AG08395 (cell line): Measurements from ENCODE around the gene MTA1.

Experiments used
- DNase-seq: peaks from one replicate; pipeline ENCODE4 v3.0.0; 2012; ENCODE audit warnings: mixed read lengths, low spot score

MTA1 gene

DNA sequence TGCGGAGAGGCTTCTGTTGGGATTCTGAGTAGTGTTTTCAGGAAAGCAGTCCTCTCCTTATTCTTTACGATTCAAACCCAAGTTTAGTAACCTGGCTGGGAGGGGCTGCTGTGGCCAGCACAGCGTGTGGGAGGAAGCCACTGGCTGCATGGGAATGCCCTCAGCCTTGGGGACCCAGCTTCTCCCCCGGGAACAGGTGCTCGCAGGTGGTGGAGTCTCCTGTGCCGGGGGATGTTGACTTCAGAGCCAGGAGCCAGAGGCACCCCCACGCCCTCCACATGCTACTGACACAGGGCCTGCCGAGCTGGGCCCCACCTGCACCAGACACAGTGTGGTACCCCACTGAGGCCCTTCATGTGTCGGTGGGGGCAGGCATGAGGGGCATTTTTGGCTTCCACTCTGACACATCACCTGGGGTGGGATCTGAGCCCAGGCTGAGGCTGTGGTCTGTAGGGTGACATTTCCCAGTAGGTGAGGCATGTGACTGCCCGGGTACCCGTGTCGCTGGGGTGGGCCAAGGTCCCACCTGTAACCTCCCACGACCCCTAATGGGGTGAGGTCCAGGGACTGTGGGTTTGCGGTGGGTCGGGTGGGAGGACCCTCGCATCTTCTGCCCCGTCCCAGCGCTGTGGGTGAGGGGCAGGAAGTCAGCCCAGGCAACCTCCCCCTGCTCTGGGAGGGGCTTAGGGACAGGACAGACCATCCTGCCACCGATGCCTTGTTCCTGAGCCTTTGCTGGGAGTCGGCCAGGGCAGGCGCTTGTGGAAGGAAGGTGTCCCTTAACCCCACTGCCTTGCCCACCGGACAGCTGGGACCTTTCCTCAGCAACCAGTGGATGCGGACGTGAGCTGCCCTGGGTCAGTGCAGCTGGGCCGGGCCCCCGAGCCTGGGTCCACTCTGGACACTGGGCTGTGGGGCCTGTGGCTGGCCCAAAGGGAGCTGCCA lies 26.5 kb downstream of the MTA1 start:
- no peak for DNase-seq

DNA sequence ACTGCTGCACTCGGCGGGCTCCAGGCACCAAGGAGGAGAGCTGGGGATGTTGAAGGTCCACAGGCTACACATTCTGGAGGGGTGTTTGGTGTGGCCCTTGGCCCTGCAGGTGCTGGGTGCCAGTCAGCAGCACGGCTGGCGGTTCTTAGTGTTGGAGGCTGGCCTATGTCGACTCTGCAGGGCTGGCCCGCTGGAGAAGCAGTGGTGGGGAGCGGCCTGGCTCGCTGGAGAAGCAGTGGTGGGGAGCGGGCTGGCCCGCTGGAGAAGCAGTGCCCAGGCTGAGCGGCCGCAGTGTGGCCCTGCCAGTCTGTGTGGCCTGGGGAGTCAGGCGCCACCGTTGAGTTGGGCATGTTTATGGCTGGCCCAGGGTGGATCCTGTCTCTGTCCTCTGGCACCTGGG lies 27.3 kb downstream of the MTA1 start:
- DNase-seq, result no peak

DNA sequence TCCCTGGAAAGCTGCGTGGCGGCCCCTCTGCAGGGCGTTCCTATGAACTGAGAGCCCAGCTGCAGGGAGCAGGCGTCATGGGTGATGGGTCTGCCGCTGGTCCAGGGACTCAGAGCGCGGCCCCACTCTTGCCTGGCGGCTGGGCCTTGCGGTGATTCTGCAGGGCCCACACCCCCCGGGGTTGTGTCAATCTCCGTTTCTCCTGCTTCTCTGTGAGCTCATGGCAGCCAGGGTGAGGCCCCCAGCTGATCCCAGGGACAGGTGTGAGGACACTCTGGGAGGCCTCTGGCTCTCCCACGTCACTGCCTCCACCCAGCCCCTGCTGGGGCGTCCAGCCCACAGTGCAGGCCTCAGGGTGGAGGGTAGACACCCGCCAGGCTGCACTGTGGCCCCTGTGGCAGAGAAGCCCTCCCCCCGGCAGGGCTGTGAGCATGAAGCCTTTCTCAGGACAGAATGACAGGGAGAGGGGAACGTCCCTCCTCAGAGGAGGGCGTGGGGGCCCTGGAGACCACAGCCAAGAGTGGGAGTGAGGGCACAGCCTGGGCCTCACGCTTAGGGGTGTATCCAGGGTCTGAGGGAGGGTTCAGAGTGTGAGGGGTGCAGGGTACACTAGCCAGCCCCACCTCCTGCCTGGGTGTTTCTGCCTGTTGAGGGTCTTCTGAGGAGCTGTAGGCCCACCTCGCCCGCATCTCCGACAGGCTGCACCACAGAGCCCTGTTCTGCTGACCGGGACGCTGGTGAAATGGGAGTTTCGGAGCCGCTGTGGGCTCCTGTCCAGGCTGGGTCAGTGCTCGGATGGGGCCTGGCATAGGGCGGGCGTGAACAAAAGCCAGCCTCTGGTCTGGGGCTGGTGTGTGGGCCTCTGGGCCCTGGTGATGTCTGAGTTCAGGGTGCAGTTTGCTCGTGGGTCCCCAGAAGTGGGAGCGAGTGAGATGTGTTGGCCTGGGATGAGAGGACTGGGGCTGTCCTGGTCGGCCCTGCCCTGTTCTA lies 28.3 kb downstream of the MTA1 start:
- no peak for DNase-seq

DNA sequence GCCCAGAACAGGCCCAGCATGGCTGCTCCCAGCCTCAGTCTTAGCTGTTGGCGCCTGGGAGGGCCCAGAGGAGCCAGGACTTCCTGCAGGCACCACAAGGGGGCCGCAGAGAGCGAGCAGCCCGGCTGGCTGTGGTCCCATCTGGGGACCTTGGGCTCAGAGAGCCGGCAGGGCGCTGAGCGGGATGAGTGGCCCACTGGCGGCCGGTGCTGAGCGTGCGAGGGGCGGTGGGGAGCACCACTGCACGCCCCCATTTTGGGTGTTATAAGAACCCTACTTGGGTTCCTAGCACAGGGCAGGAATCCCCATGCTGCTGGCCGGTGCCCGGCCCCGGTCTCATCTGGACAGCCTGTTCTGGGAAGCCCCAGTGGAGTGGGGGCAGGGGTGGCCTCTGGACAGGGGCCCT lies 29.1 kb downstream of the MTA1 start:
- peak; percentile 94 for DNase-seq

DNA sequence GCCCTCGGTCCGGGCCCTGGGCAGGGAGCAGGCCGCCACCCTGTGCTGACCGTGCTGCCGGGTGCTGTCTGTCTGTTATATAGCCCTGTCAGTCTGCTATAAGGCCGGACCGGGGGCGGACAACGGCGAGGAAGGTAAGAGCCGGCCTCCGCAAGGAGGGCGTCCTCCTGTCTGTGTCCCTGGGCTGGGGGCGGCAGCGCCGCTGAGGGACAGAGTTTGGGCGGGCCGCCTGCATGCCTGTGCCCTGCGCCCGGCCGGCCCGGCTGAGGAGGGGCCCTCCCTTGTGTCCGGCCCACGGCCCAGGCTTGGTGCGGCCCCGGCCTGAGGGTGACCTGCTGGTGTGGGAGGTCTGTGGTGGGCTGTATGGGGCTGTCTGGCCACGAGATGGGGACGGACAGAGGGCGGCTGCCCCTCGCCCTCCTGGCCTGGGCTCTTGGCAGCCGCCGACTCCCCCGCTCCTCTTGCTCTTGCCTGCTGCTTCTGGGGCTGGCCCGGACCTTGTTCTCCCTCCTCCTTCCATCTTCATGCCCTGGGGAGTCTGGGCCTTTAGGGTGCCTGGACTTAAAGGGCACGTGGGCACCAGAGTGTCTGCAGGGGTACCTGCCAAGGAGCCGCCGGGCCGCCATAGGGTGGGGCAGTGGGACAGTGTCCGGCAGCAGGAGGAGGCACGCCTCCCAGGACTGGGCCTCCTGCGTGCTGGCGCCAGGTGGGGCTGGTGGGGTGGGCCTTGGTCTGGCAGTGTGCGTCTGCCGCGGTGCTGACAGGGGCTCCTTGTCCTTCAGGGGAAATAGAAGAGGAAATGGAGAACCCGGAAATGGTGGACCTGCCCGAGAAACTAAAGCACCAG lies 29.9 kb downstream of the MTA1 start:
- DNase-seq, result no peak

DNA sequence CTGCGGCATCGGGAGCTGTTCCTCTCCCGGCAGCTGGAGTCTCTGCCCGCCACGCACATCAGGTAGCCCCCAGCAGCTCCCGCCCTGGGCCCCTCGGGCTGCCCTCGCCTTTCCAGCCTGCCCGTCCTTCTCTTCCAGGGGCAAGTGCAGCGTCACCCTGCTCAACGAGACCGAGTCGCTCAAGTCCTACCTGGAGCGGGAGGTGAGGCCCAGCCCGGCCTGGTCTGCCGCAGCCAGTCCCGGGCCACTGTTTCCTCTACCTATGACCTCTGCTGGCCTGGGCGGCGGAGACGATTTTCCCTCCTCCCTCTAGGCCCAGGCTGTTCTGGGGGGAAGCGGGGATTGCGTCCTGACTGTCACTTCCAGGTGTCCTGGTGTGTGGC lies 30.5 kb downstream of the MTA1 start:
- DNase-seq, result no peak

DNA sequence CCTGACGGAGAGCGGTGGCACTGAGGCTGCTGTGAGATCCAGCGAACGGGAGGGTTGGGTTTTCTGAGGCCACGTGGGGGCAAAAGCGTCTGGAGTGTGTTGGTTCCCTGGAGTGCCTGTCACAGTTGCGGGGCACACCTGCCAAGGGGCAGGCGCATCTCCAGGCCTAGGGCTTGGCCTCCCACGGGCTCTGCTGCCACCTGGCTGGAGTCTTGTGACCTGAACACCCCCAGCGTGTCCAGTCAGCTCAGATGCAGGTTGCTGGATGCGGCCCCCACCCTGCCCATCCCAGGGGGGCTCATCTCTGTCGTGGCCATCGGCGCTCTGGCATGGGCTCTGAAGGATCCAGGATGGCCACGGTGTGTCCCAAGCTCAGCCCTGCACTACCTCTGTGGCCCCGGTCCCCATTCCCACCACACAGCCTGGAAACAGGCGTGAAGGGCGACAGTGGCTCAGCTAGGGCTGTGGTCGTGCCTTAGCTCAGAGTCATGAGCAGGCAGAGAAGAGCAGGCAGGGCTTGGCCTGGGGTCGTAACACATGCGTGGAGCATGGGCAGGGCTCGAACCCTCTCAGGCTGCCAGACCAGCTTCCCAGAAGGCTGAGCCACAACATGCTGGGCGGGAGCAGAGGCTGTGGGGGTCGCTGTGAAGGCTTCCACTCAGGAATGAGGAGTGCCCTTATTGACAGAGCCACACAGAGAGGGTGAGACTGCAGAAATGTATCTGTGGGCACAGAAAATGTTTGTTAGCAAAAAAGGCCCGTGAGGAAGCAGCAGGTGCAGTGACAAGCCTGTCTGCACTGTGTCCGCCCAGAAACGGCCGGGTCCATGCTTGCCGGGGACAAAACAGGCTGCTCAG lies 31.5 kb downstream of the MTA1 start:
- DNase-seq, result no peak

DNA sequence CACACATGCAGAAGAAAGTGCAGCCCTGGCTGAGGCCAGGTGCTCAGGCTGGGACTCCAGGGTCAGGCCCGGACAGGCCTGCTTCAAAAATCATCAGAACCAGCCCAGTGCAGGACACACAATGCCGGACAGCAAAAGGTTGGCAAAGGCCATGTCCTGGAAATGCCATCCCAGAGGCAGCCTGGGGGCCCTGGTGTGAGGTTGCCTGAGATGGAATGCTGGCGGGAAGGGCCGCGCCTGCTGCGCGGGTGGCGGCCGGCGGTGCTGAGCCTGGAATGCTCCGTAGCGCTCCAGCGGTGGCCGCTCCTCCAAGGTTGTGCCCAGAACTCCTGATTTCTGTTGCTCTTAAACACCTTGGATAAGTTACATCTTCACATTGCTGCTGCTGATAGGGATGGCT lies 33.3 kb downstream of the MTA1 start:
- no peak for DNase-seq

DNA sequence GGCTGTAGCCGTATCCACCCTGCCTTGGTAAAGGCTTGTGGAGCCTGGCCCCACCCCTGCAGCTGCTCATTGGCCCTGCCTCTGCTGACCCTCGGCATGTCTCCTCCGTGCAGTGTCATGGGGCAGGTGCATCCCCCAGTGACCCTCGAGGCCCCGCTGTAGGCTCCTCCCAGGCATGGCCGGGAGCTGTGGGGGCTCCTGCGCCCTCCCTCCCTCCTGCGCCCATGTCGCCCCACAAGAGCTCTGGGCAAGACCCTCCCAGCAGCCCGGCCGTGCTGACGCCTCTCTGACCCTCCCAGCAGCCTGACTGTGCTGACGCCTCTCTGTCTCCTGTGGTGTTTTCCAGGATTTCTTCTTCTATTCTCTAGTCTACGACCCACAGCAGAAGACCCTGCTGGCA lies 34.2 kb downstream of the MTA1 start:
- DNase-seq, result no peak

DNA sequence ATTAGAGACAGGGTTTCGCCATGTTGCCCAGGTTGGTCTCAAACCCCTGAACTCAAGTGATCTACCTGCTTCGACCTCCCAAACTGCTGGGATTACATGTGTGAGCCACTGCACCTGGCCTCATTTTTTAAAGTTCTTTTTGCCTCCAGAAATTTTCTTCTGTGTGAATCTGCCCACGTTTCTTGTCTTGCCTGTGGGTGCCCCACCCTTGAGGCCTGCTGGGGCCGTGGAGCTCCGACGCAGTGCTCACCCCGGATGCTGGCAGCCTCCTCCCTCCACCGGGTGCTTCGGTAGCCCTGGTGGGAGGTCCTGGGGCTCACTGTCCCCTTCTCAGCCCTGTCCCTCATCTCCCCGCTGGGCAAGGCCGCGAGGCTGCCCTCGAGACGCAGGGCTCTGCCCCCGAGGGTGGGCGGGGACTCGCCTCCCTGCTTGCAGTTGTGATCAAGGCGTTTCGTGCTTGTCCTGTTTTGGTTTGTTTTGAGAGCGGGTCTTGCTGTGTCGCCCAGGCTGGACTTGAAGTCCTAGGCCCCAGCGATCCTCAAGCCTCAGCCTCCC lies 35.5 kb downstream of the MTA1 start:
- no peak for DNase-seq

DNA sequence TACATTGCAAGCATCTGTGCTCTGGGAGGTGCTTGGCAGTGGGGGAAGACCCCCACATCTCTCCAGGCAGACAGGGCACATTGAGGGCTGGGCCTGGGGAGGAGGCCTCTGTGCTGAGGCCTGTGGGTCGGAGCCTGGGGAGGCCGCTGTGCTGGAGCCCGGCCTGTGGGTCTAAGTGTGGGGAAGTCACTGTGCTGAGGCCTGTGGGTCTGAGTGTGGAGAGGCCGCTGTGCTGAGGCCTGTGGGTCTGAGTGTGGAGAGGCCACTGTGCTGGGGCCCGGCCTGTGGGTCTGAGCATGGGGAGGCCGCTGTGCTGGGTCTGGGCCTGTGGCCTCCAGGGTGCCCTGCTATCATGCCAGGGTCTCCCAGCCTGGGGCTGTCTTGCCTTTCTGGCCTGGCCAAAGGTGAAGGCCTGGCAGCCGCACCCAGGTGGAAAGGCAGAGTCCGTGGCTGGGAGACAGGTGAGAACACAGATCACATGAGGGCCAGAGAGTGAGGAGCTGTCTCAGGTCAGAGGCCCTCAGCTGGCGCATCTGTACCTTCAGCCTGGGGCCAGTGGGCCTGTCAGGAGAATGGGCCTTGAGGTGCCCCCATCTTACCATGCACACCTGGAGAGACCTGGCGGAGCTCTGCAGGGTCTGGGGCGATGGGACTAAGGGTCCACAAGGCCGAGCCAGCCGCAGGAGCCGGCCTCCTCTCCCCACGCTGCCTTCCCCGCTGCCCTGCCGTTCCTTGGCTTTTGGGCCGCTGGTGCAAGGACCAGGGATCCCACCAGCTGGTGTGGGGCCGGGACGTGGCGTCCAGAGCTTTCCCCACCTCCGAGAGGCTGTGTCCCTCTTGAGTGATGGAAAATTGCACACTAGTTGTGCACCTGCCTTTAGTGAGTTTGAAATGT lies 36.4 kb downstream of the MTA1 start:
- DNase-seq, result no peak

DNA sequence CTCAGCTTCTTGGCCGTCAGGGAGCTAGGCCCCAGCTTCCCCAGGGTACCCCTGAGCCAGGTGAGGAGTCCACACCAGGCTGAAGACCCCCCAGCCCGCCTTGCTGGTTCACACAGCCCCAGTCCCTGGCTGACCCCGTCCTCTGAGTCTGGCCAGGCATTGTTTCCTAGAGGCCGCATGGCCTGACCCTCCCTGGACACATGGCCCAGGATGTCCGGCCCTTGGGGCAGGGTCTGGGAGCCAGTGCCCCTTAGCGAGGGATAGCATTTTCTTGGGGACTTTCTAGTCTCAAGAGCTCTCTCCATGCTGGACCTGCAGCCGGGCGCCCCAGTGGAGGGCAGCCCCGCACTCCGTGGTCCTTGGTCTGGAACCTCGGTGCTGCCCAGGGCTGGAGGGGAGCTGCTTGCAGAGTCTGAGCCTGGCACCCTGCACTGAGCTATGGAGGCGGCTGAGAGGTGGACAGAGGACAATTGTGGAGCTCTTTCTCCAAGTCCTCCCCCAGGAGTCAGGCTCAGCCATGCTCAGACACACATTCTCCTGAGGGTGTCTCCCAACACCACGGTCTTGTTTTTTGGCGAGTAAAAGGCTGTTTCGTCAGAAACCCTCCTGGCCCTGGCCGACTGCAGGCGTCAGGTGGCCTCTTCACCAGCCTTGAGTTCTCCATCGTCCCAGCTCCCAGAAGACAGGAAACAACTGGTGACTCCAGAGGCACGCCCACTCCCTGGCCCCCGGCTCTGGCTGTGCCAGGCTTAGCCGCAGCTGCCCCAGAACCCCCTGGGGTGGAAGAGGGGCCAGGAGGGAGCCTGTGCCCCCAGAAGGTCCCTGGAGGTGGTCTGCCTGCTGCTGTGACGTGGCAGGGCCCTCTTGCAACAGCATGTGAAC lies 37.4 kb downstream of the MTA1 start:
- DNase-seq, result no peak

DNA sequence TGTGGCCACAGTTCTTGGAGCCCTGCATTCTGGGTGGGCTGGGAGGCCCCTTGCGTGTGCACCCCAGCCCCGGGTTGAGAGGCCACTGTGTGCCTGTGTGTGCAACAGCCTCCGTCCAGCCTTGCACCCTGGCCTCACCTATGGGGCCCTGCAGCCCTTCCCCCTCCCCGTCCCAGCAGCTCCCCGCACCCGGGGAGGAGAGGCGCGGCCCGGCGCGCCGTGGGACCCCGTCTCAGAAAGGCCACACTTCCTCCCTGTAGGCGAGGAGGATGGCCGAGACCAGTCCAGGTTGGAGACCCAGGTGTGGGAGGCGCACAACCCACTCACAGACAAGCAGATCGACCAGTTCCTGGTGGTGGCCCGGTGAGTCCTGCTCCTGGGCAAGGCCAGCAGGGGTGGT lies 38.4 kb downstream of the MTA1 start:
- no peak for DNase-seq

DNA sequence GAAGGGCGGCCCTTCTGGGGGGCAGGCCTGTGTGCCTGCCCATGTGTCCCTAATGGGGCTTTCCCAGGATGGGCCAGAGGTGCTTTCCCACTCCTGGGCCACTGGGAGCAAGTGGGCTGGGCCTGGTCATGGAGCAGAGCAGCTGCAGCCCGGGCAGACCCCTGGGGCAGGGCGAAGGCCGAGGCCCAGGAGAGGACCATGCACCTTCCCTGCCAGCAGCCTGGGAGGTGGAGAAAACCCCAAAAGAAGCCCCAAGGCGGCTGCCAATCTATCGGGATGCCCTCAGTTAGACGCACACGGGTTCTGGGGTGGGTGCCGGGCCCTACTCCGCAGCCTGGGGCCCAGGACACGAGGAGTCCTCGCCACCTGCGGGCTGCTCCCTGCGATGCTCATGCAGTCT lies 38.9 kb downstream of the MTA1 start:
- DNase-seq, result no peak

DNA sequence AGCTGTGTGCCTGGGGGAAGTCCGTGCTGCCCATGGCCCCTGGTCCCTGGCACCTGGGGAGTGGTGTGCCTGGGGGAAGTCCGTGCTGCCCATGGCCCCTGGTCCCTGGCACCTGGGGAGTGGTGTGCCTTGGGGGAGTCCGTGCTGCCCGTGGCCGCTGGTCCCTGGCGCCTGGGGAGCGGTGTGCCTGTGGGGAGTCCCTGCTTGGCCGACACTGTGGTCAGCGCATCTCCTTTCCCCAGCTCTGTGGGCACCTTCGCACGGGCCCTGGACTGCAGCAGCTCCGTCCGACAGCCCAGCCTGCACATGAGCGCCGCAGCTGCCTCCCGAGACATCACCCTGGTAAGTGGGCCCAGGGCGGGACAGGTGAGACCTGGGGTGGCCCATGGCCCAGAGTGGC lies 40.5 kb downstream of the MTA1 start:
- no peak for DNase-seq

DNA sequence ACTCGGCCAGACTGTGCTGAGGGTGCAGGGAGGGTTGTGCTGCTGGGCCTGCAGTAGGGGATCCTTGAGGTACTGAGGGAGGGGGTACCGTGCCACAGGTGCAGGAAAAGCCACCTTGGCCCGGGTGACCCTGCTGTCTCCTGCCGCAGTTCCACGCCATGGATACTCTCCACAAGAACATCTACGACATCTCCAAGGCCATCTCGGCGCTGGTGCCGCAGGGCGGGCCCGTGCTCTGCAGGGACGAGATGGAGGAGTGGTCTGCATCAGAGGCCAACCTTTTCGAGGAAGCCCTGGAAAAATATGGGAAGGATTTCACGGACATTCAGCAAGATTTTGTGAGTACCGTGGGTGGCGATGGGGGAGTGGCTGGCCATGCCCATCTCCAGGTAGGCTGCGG lies 41.0 kb downstream of the MTA1 start:
- DNase-seq, result no peak

DNA sequence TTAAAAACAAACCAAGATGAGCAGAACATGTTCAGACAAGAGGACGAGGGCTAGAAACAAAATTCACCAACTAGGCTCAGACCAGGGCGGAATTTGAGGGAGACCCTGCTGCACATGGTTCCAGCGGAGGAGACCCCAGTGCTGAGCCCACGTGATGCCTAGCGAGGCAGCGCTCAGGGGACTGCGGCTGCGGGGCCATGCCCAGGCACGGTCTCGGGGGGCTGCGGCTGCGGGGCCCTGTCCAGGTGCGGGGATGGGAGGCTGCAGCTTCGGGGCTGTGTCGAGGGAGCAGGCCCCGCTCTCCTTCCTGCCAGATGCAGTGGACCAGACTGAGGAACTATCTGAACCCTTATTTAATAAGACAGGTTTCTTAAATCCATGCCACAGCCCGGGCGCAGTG lies 42.3 kb downstream of the MTA1 start:
- DNase-seq, result no peak

DNA sequence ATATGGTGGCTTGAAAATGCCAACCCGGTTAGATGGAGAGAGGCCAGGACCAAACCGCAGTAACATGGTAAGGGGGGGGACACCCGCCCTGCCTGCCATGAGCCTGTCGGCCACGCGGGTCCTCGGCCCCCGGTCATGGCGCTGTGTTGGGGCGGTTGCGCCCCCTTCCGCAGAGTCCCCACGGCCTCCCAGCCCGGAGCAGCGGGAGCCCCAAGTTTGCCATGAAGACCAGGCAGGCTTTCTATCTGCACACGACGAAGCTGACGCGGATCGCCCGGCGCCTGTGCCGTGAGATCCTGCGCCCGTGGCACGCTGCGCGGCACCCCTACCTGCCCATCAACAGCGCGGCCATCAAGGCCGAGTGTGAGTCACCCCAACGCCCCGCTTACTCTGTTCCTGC lies 44.9 kb downstream of the MTA1 start:
- no peak for DNase-seq
